ENCODE results near the gene SLC46A2. TPM values are rescaled to one million over a fixed set of nuclear protein-coding genes. Genes with fewer than 3 reads are reported as not detected.

The SLC46A2 gene
- total RNA-seq (2021; ENCODE audit: unreplicated experiment) (not detected), Bru-seq, nascent RNA (not detected), BruChase-seq, experiment 1, labeled RNA remaining after a 6-hour chase (not detected), BruChase-seq, experiment 2, labeled RNA remaining after a 2-hour chase (percentile 10 among the genes with signal in this experiment)
- polyA plus RNA-seq (2012), result 0.05 and 0.10 TPM in 2 replicates
- long read RNA-seq, partial matches to known transcripts, result 0 of 1 reads
- long read RNA-seq, other reads (novel, unspliced or antisense), result 1 of 1 reads

DNA sequence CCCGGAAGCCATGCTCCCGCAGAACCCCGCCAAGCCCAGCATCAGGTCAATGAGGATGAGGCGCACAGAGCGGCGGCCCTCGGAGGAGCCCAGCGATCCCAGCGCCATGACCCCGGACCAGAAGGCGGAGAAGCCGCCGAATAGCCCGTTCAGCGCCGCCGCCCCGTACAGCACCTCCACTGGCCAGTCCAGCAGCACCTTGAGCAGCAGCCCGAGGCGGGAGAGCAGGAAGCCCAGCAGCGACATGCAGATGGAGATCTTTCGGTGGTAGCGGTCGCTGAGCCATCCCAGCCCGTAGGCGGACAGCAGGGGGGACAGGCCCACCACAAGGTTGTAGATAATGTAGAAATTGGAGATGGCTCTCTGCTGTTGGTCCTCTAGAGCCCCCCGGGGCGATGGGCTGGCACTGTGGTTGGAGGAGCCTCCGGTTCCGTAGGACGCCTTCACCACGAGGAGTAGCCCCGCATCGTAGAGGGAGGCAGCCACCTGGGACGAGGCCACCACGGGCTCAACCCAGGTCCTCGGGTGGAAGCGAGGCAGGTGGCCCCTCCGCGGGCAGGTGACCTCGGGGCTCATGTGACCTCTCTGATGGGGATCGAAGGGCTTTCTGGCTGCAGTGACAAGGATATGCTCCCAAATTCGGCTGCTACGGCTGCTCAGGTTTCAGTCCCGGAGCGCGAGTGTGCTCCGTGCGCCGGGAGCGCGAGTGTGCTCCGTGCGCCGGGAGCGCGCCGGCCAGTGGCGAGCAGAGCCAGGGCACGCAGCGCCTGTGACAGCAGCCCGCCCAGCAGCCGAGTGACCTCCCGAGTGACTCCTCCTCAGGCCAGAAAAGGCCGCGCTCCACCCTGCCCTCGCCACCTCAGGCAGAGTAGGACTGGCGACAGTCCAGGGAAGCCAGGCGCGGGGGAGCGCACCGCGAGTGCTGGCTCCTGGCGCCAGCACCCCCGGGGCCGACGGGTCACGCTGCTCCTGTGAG is at the start of gene SLC46A2:
Gene SLC46A2, minus strand, starts transcription at position 771 of the 976 bp plus-strand sequence. Its CDS starts 195 bp downstream, at position 576.
- H2AFZ ChIP-seq (ENCODE audit: low read depth, low read length, poor library complexity, severe bottlenecking), result no peak within 1 kb of the TSS
- H3K36me3 ChIP-seq (ENCODE audit: control insufficient read depth in 1 of 2, insufficient read depth in 2 of 2, low read length in 2 of 2), result no peaks in the 10 kb centered on the region
- intact Hi-C loops (cut with micrococcal nuclease), result loop anchor here (10.0 kb wide), 1 partner anchor 796 kb away; no protein-coding TSS in a partner anchor
- BruUV-seq (replicated peaks), result no TSS peak
- H3K79me2 ChIP-seq (ENCODE audit: insufficient read depth, low read length), result no peaks in the 10 kb centered on the region
- no peak for ATAC-seq
- no peak within 1 kb of the TSS for H3K27ac ChIP-seq (ENCODE audit: low read depth, low read length)
- DNase-seq (ENCODE audit: low read depth, low spot score), result no peak
- H3K9ac ChIP-seq (ENCODE audit: low read length), result no peak within 1 kb of the TSS
- POLR2A ChIA-PET, result no interaction called here
- no peak within 1 kb of the TSS for H3K4me2 ChIP-seq (ENCODE audit: low read length)
- CTCF ChIA-PET, result no interaction called here
- no peaks in the 10 kb centered on the region for H4K20me1 ChIP-seq (ENCODE audit: insufficient read depth)
- RAD21 ChIA-PET (ENCODE audit: low non-redundant PET in 1 of 2, low total read pairs in 2 of 2, uncharacterized antibody in 2 of 2, unreplicated experiment in 2 of 2), result no interaction called here
- no peaks in the 10 kb centered on the region for H3K27me3 ChIP-seq (ENCODE audit: insufficient read depth, low read length)
- H3K9me3 ChIP-seq (ENCODE audit: control insufficient read depth in 1 of 2, insufficient read depth in 1 of 2, low read depth in 1 of 2, low read length in 2 of 2), result no peaks in the 10 kb centered on the region
- no peaks in the 10 kb centered on the region for H3K9me2 ChIP-seq (ENCODE audit: insufficient read depth)
- no peak within 1 kb of the TSS for H3K4me3 ChIP-seq (replicated peaks in 1 of 2; ENCODE audit: low read depth in 1 of 2, low read length in 2 of 2)
- TF ChIP-seq CBX3 (IDR thresholded peaks at IDR 0.05; ENCODE audit: low read depth) (no peak), JUND (IDR thresholded peaks at IDR 0.05) (no peak), POLR2A (IDR thresholded peaks at IDR 0.05; ENCODE audit: borderline replicate concordance, extremely low read depth, insufficient read depth, insufficient read length) (no peak), ELF1 (IDR thresholded peaks at IDR 0.05; ENCODE audit: borderline replicate concordance, low read depth) (no peak), FOSL1 (IDR thresholded peaks at IDR 0.05; ENCODE audit: low read depth) (no peak), CTCF (IDR thresholded peaks at IDR 0.05 in 2 of 3, conservative IDR thresholded peaks at IDR 0.05 in 1 of 3; ENCODE audit: borderline replicate concordance in 1 of 3, insufficient read depth in 1 of 3, low read depth in 2 of 3, low read length in 2 of 3) (no peak), CEBPB (IDR thresholded peaks at IDR 0.05; ENCODE audit: low read depth) (no peak), REST (IDR thresholded peaks at IDR 0.05; ENCODE audit: low read depth) (no peak), ATF3 (IDR thresholded peaks at IDR 0.05) (no peak), EZH2phosphoT487 (IDR thresholded peaks at IDR 0.05; ENCODE audit: borderline replicate concordance) (no peak), ZNF274 (IDR thresholded peaks at IDR 0.05; ENCODE audit: low read depth, low read length) (no peak), TCF7L2 (IDR thresholded peaks at IDR 0.05; ENCODE audit: borderline replicate concordance, extremely low read depth, insufficient read depth, insufficient read length) (no peak), SP1 (IDR thresholded peaks at IDR 0.05; ENCODE audit: low read depth) (no peak), SIN3A (IDR thresholded peaks at IDR 0.05; ENCODE audit: low read depth) (no peak), RAD21 (IDR thresholded peaks at IDR 0.05; ENCODE audit: low read depth) (no peak), YY1 (IDR thresholded peaks at IDR 0.05; ENCODE audit: extremely low read depth, insufficient replicate concordance, low read depth, low read length) (no peak)
- no peaks in the 10 kb centered on the region for H3K4me1 ChIP-seq (ENCODE audit: control insufficient read depth in 1 of 2, insufficient read depth in 2 of 2, low read length in 2 of 2)

Data from HCT116 (cell line).